Measurements from ENCODE around the gene TPT1. TPM values are rescaled to one million over a fixed set of nuclear protein-coding genes. Genes with fewer than 3 reads are reported as not detected.
"Not testable (repeated sequence)": the region's sequence is repeated elsewhere in the genome, so short reads cannot be mapped to it uniquely, and the experiment has no call there.

Gene TPT1
- total RNA-seq, 2 donors from 2014 or later = 2,150 to 2,159 TPM

DNA sequence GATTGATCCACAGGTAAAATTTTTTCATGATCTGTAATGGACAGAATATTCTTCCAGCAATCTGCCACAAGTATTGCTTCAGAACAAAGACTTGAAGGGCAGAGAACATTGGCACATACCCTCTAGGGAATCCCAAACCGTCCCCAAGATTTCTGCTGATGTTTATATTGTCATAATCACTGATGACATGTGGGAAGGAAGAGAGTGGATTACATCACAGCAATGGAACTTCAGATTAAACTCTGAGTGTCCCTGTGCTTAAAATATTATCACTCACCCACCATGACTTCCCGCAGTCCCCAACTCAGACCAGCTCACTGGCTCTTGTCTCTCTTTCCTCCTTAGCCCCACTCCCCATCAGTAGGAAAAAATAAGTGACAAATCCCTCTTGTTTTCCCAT is 8.5 kb upstream of the TPT1 start:
- TF ChIP-seq, protein P1, sequence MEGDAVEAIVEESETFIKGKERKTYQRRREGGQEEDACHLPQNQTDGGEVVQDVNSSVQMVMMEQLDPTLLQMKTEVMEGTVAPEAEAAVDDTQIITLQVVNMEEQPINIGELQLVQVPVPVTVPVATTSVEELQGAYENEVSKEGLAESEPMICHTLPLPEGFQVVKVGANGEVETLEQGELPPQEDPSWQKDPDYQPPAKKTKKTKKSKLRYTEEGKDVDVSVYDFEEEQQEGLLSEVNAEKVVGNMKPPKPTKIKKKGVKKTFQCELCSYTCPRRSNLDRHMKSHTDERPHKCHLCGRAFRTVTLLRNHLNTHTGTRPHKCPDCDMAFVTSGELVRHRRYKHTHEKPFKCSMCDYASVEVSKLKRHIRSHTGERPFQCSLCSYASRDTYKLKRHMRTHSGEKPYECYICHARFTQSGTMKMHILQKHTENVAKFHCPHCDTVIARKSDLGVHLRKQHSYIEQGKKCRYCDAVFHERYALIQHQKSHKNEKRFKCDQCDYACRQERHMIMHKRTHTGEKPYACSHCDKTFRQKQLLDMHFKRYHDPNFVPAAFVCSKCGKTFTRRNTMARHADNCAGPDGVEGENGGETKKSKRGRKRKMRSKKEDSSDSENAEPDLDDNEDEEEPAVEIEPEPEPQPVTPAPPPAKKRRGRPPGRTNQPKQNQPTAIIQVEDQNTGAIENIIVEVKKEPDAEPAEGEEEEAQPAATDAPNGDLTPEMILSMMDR (IDR thresholded peaks at IDR 0.05) = no peak
- peaks cover 0 to 5% of the 10 kb centered on the region in 2 donors for H3K4me1 ChIP-seq
- DNase-seq (ENCODE audit: low spot score) = no peak
- no peaks in the 10 kb centered on the region for H3K9me3 ChIP-seq
- peak overlapping the region; percentile 24 to 71 for H3K27ac ChIP-seq
- no peak overlapping the region for H3K4me3 ChIP-seq
- peaks cover 44% of the 10 kb centered on the region for H3K36me3 ChIP-seq
- no peaks in the 10 kb centered on the region for H3K27me3 ChIP-seq

DNA sequence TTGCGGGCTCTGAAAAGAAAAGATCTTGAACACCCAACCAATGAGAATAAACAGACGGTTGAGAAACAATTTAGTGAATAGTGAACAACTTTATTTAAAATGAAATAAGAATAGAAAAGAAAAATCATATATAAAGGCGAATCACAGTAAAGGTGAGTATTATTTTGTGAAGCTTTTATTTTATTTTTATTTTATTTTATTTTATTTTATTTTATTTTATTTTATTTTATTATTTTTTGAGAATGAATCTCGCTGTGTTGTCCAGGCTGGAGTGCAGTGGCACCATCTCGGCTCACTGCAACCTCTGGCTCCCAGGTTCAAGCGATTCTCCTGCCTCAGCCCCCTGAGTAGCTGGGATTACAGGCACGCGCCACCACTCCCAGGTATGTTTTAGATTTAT is 3.1 kb upstream of the TPT1 start:
- H3K9me3 ChIP-seq; DNase-seq (ENCODE audit: low spot score); H3K4me3 ChIP-seq; H3K27me3 ChIP-seq; H3K27ac ChIP-seq: not testable (repeated sequence)
- peaks cover 0 to 23% of the 10 kb centered on the region in 2 donors for H3K4me1 ChIP-seq
- peaks cover 44% of the 10 kb centered on the region for H3K36me3 ChIP-seq

DNA sequence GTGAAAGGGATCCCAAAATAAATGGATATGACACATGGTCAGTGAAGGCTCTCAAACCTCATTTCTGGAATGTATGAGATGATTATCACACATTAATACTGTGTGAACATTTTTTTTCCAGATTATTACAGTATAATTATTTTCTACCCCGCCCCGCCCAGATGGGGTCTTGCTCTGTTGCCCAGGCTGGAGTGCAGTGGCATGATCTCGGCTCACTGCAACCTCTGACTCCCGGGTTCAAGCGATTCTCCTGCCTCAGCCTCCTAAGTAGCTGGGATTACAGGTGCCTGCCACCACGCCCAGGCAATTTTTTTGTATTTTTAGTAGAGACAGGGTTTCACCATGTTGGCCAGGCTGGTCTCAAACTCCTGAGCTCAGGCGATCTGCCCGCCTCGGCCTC is 2.1 kb upstream of the TPT1 start:
- H3K36me3 ChIP-seq = peaks cover 53% of the 10 kb centered on the region
- not testable (repeated sequence) for H3K27me3 ChIP-seq; DNase-seq (ENCODE audit: low spot score); H3K4me3 ChIP-seq; H3K9me3 ChIP-seq; H3K27ac ChIP-seq
- H3K4me1 ChIP-seq = peaks cover 0 to 32% of the 10 kb centered on the region in 2 donors

DNA sequence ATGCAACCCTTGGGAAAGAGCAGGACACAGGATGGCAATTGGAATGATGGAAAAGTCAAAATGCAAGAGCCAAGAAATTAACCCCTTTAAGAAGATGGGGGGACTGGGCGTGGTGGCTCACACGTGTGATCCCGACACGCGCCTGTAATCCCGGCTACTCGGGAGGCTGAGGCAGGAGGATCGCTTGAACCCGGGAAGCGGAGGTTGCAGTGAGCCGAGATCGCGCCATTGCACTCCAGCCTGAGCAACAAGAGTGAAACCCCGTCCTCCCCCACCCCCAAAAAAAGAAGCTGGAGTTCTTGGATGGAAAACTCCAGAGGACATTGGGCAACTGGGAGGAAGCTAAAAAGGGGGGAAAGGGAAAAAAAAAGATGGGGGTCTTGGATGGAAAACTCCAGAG is 1.7 kb upstream of the TPT1 start:
- not testable (repeated sequence) for DNase-seq (ENCODE audit: low spot score); H3K4me3 ChIP-seq; H3K9me3 ChIP-seq; H3K27me3 ChIP-seq
- Histone ChIP-seq H3K4me1 (peaks cover 0 to 33% of the 10 kb centered on the region in 2 donors), H3K36me3 (peaks cover 57% of the 10 kb centered on the region), H3K27ac (peak overlapping the region; percentile 99 to 100)

DNA sequence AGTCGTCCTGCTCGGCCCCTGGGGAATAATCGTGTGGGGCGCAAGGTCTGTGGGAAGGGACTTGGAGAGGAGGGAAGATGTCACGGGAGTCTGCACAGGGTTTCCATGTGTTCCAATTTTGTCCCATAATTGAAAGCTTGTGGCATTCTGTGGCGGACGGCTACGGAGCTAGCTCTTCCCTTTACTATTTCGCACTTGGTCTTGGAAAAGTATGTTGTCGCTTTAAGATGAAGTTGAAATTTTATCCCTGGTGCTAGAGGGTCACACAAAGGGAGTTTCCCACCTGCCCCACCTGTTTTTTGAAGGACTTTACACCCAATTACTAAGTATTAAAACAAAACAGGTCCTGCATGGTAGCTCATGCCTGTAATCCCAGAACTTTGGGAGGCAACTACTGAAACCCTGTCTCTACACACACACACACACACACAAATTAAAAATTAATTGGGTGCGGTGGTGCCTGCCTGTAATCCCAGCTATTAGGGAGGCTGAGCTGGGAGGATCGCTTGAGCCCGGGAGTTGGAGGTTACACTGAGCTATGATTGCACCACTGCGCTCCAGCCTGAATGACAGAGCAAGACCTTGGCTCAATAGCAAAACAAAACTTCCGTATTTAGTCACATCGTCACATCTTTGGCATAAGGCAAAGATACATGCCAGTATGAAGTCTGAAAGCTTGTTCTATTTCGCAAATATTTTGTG is 967 bp upstream of the TPT1 start:
- Histone ChIP-seq H3K27ac (peak overlapping the region; percentile 99 to 100), H3K4me1 (peaks cover 0 to 38% of the 10 kb centered on the region in 2 donors), H3K4me3 (peak overlapping the region; percentile 89 to 96), H3K36me3 (peaks cover 58% of the 10 kb centered on the region), H3K9me3 (no peaks in the 10 kb centered on the region), H3K27me3 (no peaks in the 10 kb centered on the region)
- DNase-seq (ENCODE audit: low spot score) = peak; percentile 86
- TF ChIP-seq, protein P1 (IDR thresholded peaks at IDR 0.05) = no peak

DNA sequence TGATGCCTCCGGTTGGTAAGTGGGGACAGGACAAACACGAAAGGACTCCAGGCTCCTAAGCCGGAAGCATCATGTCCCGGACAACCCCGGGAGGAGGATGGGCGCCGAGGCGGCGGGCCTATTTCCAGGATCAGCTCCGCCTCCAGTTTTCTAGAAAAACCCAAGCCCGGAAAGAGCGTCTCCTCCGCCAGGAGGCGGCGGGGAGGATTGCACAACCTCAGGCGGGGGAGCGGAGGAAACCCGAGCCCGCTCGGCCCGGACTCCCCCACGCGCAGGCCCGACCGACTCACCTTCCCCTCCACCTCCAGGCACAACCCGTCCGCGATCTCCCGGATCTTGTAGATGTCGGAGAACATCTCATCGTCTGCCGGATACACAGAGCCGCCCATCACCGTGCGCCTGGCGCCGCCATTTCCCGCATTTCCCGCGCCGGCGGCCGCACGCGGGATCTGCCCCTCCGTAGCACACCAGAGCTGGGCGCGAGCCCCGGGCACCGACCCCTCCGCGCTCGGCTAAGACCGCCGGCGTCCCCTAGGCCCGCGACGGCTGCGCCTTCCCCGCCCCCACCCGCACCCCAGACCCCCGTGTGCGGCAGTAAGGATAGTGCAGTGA is 455 bp downstream of the TPT1 start:
- DNase-seq (ENCODE audit: low spot score) = peak; percentile 94
- TF ChIP-seq, protein P1 (IDR thresholded peaks at IDR 0.05) = peak; percentile 24 to 47
- peak overlapping the region; percentile 85 to 96 for H3K4me3 ChIP-seq
- H3K36me3 ChIP-seq = peaks cover 62% of the 10 kb centered on the region
- no peaks in the 10 kb centered on the region for H3K27me3 ChIP-seq
- H3K4me1 ChIP-seq = peaks cover 0 to 52% of the 10 kb centered on the region in 2 donors
- H3K27ac ChIP-seq = peak overlapping the region; percentile 99 to 100
- no peaks in the 10 kb centered on the region for H3K9me3 ChIP-seq

DNA sequence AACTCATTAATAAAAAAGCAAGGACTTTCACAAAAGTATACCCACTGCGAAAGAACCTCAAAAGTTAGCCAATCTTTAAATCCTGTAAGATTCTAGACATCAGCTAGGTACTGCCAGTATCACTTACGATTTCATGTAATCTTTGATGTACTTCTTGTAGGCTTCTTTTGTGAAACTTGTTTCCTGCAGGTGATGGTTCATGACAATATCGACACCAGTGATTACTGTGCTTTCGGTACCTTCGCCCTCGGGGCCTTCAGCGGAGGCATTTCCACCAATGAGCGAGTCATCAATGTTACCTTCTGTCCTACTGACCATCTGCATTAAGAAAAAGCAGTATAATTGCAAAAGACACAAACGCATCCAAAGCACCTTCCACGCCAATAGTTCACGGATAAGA is 1.1 kb downstream of the TPT1 start:
- H3K4me3 ChIP-seq = peak overlapping the region; percentile 85 to 96
- peaks cover 63% of the 10 kb centered on the region for H3K36me3 ChIP-seq
- TF ChIP-seq, protein P1 (IDR thresholded peaks at IDR 0.05) = no peak
- no peak for DNase-seq (ENCODE audit: low spot score)
- peaks cover 0 to 59% of the 10 kb centered on the region in 2 donors for H3K4me1 ChIP-seq
- H3K27ac ChIP-seq = peak overlapping the region; percentile 99 to 100
- H3K9me3 ChIP-seq = no peaks in the 10 kb centered on the region
- no peaks in the 10 kb centered on the region for H3K27me3 ChIP-seq

All from right atrium auricular region (tissue), 2 donors.